ENCODE data around the gene SF3A1. TPM values are rescaled to one million over a fixed set of nuclear protein-coding genes. Genes with fewer than 3 reads are reported as not detected.
A peak's percentile ranks its signal among the peaks of the same experiment; 100 is the strongest.

The SF3A1 gene
- total and polyA plus RNA-seq, 4 donors: 19.6 to 41.6 (median 23.9) TPM

GRCh38 chr22:30337461-30337778, 19.3 kb downstream of the SF3A1 start:
- H3K27ac ChIP-seq (ENCODE audit: low read depth in 1 of 2, low read length in 2 of 2): no peak overlapping the region

GRCh38 chr22:30336752-30337460, 19.8 kb downstream of the SF3A1 start:
- Histone ChIP-seq H3K4me3 (ENCODE audit: low read depth in 1 of 3, low read length in 3 of 3) (no peak overlapping the region), H3K9me3 (ENCODE audit: control insufficient read depth in 4 of 4, low read length in 3 of 4) (no peaks in the 10 kb centered on the region), H3K27me3 (ENCODE audit: control insufficient read depth in 4 of 4, insufficient read depth in 4 of 4, low read length in 3 of 4) (no peaks in the 10 kb centered on the region), H3K27ac (ENCODE audit: low read depth in 1 of 2, low read length in 2 of 2) (no peak overlapping the region), H3K36me3 (ENCODE audit: control insufficient read depth in 4 of 4, insufficient read depth in 3 of 4, low read depth in 1 of 4, low read length in 3 of 4) (peaks cover 46 to 91% (median 74%) of the 10 kb centered on the region in 4 donors), H3K4me1 (ENCODE audit: control insufficient read depth in 4 of 4, insufficient read depth in 4 of 4, low read length in 3 of 4) (peaks cover 0 to 5% (median 4%) of the 10 kb centered on the region in 4 donors), H3K9ac (ENCODE audit: low read depth in 1 of 2, low read length in 2 of 2) (no peak overlapping the region)
- no peak for TF ChIP-seq GABPA (IDR thresholded peaks at IDR 0.05 in 1 of 2, conservative IDR thresholded peaks at IDR 0.05 in 1 of 2)
- TF ChIP-seq JUND (IDR thresholded peaks at IDR 0.05): no peak
- TF ChIP-seq TAF1 (conservative IDR thresholded peaks at IDR 0.05): no peak
- TF ChIP-seq ATF3 (IDR thresholded peaks at IDR 0.05): no peak
- no peak for TF ChIP-seq HNF4A (conservative IDR thresholded peaks at IDR 0.05)
- TF ChIP-seq MAX (IDR thresholded peaks at IDR 0.05): no peak
- TF ChIP-seq EGR1 (IDR thresholded peaks at IDR 0.05; ENCODE audit: low read depth in 2 of 2): no peak
- TF ChIP-seq FOXA2 (IDR thresholded peaks at IDR 0.05): no peak
- TF ChIP-seq FOXA1 (IDR thresholded peaks at IDR 0.05): no peak
- no peak for TF ChIP-seq CTCF (IDR thresholded peaks at IDR 0.05; ENCODE audit: low read depth, low read length, missing input control)
- TF ChIP-seq NR2F2 (IDR thresholded peaks at IDR 0.05): no peak
- no peak for TF ChIP-seq HNF4G (IDR thresholded peaks at IDR 0.05)
- no peak for TF ChIP-seq ZBTB33 (IDR thresholded peaks at IDR 0.05)
- WGBS: 77% methylated on average over 4 of the region's 4 CpGs
- DNase-seq (ENCODE audit: low spot score): no peak

More at GRCh38 chr22:30337461-30337778, 19.3 kb downstream of the SF3A1 start:
- H3K9ac ChIP-seq (ENCODE audit: low read depth in 1 of 2, low read length in 2 of 2): no peak overlapping the region
- no peak for DNase-seq (ENCODE audit: low spot score)
- TF ChIP-seq HNF4A (conservative IDR thresholded peaks at IDR 0.05) (peak in 1 of 2 donors; percentile 13), TAF1 (conservative IDR thresholded peaks at IDR 0.05) (no peak)
- no peak overlapping the region for H3K4me3 ChIP-seq (ENCODE audit: low read depth in 1 of 3, low read length in 3 of 3)
- peaks cover 49 to 96% (median 79%) of the 10 kb centered on the region in 4 donors for H3K36me3 ChIP-seq (ENCODE audit: control insufficient read depth in 4 of 4, insufficient read depth in 3 of 4, low read depth in 1 of 4, low read length in 3 of 4)
- WGBS: 74% methylated on average over 8 of the region's 8 CpGs
- peaks cover 0 to 5% (median 4%) of the 10 kb centered on the region in 4 donors for H3K4me1 ChIP-seq (ENCODE audit: control insufficient read depth in 4 of 4, insufficient read depth in 4 of 4, low read length in 3 of 4)
- no peaks in the 10 kb centered on the region for H3K9me3 ChIP-seq (ENCODE audit: control insufficient read depth in 4 of 4, low read length in 3 of 4)
- H3K27me3 ChIP-seq (ENCODE audit: control insufficient read depth in 4 of 4, insufficient read depth in 4 of 4, low read length in 3 of 4): no peaks in the 10 kb centered on the region

GRCh38 chr22:30335236-30335635, 21.5 kb downstream of the SF3A1 start:
- Histone ChIP-seq H3K27ac (ENCODE audit: low read depth in 1 of 2, low read length in 2 of 2) (no peak overlapping the region), H3K9ac (ENCODE audit: low read depth in 1 of 2, low read length in 2 of 2) (no peak overlapping the region), H3K4me3 (ENCODE audit: low read depth in 1 of 3, low read length in 3 of 3) (no peak overlapping the region), H3K27me3 (ENCODE audit: control insufficient read depth in 4 of 4, insufficient read depth in 4 of 4, low read length in 3 of 4) (no peaks in the 10 kb centered on the region), H3K36me3 (ENCODE audit: control insufficient read depth in 4 of 4, insufficient read depth in 3 of 4, low read depth in 1 of 4, low read length in 3 of 4) (peaks cover 39 to 80% (median 60%) of the 10 kb centered on the region in 4 donors), H3K9me3 (ENCODE audit: control insufficient read depth in 4 of 4, low read length in 3 of 4) (no peaks in the 10 kb centered on the region), H3K4me1 (ENCODE audit: control insufficient read depth in 4 of 4, insufficient read depth in 4 of 4, low read length in 3 of 4) (peaks cover 0 to 5% (median 4%) of the 10 kb centered on the region in 4 donors)
- 98% methylated on average over 1 of the region's 1 CpG for WGBS
- no peak for DNase-seq (ENCODE audit: low spot score)
- TF ChIP-seq MAX (IDR thresholded peaks at IDR 0.05) (no peak), SP1 (IDR thresholded peaks at IDR 0.05) (no peak), TAF1 (conservative IDR thresholded peaks at IDR 0.05) (no peak), YY1 (IDR thresholded peaks at IDR 0.05) (no peak), ATF3 (IDR thresholded peaks at IDR 0.05) (no peak), FOXA1 (IDR thresholded peaks at IDR 0.05) (no peak), HNF4G (IDR thresholded peaks at IDR 0.05) (no peak), FOXA2 (IDR thresholded peaks at IDR 0.05) (no peak), RXRA (IDR thresholded peaks at IDR 0.05) (no peak), GABPA (IDR thresholded peaks at IDR 0.05 in 1 of 2, conservative IDR thresholded peaks at IDR 0.05 in 1 of 2) (no peak), JUND (IDR thresholded peaks at IDR 0.05) (no peak), NR2F2 (IDR thresholded peaks at IDR 0.05) (no peak), REST (IDR thresholded peaks at IDR 0.05) (no peak)

Data from liver (tissue), 9 donors.